Psoas muscle (tissue), 8 donors: ENCODE data around the gene HAPLN2. TPM values are rescaled to one million over a fixed set of nuclear protein-coding genes. Genes with fewer than 3 reads are reported as not detected.
A peak's percentile ranks its signal among the peaks of the same experiment; 100 is the strongest.
"Not testable (repeated sequence)": the region's sequence is repeated elsewhere in the genome, so short reads cannot be mapped to it uniquely, and the experiment has no call there.

ENCODE experiments used
- ATAC-seq, 4 donors: fragments of 200-7000 bp; cut with Tn5 transposase; one replicate each; pipeline ENCODE4 v1.9.1; 2020; ENCODE audit warnings: moderate library complexity in 3 of 4, mild to moderate bottlenecking in 2 of 4
- DNase-seq, 2 donors: peaks; one replicate each; pipeline ENCODE4 v3.0.0-alpha.2; 2020
- H3K27ac ChIP-seq: fragments of 200-600 bp; one replicate; pipeline ENCODE4 v1.8.0; 2022
- H3K27me3 ChIP-seq, 3 donors: fragments of 200-600 bp in 1 of 3; one replicate each; pipeline versions ENCODE4 v1.6.1 to v1.8.0; 2013 to 2022; ENCODE audit warnings: low read length in 2 of 3, mild to moderate bottlenecking in 2 of 3, moderate library complexity in 1 of 3; ENCODE audit not compliant: insufficient read depth in 3 of 3
- H3K36me3 ChIP-seq, 2 donors: fragments of 200-600 bp in 1 of 2; one replicate each; pipeline versions ENCODE4 v1.6.1 to v1.8.0; 2013 to 2022; ENCODE audit warnings: low read depth in 1 of 2, mild to moderate bottlenecking in 1 of 2, moderate library complexity in 1 of 2; ENCODE audit not compliant: insufficient read depth in 1 of 2
- H3K4me1 ChIP-seq: fragments of 200-600 bp; one replicate; pipeline ENCODE4 v1.8.0; 2022
- H3K4me3 ChIP-seq: fragments of 200-600 bp; one replicate; pipeline ENCODE4 v1.8.0; 2022; ENCODE audit warnings: mild to moderate bottlenecking
- H3K9me3 ChIP-seq: fragments of 200-600 bp; one replicate; pipeline ENCODE4 v1.8.0; 2022
- WGBS, 3 donors: extraction: QIAGEN DNeasy Blood & Tissue Kit; methylation state at CpG; one replicate each; pipeline versions ENCODE4 v1.1.6 to v1.1.7; 2013; 5-methylcytosine and 5-hydroxymethylcytosine counted together
- intact Hi-C, 2 donors: fragments of 100-400 bp; cut with DNase I; formaldehyde crosslinking; loops; one replicate each; pipeline versions ENCODE4 v1.11.0 to v1.14.2; 2022
- polyA plus RNA-seq, 3 donors: library from polyadenylated mRNA; stranded (reverse); fragments of 200-250 nt; gene quantifications; one replicate each; pipeline ENCODE4 v1.2.3, GENCODE V29; 2013
- total RNA-seq, 4 donors: library from RNA; stranded (reverse); fragmentation: NEBNext Ultra II Directional in 2 of 4; extraction: Animal tissue kit (Norgen Biotek cat#: 25700) in 2 of 4; gene quantifications; one replicate each; pipeline versions ENCODE4 v1.2.1 to v1.2.4, GENCODE V29; 2021 to 2023
- TF ChIP-seq, protein P1 (sequence below): fragments of 200-600 bp; IDR thresholded peaks from one replicate; pipeline ENCODE4 v1.8.0; 2022; ENCODE audit warnings: antibody characterized with exemption
- donor health status: healthy with polysubstance abuse.
- donor health status: DM: no; HTN: no; CAD: no; lungs with moderate emphysema.
- donor health status: Bipolar disorder and iron deficiency.
- donor health status: healthy.
- donor health status: DM: yes; HTN: yes; CAD: no.
- donor health status: DM: no; HTN: no; CAD: no.
- donor health status: DM: no; HTN: no; CAD: no.
- donor health status: DM: yes; HTN: yes; CAD: no.

Gene HAPLN2
- total and polyA plus RNA-seq, 7 donors: 0.28 to 2.2 (median 0.61) TPM

DNA sequence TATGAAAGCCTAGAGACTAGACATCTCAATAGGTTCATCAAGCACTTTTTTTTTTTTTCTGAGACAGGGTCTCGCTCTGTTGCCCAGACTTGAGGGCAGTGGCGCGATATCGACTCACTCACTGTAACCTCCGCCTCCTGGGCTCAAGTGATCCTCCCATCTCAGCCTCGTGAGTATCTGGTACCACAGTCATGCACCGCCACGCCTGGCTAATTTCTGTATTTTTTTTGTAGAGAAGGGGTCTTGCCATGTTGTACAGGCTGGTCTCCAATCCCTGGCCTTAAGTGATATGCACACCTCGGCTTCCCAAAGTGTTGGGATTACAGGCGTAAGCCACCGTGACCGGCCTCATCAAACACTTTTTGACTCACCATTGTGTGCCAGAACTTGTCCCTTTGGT, 17.3 kb upstream of the HAPLN2 start:
- WGBS, 3 donors: 57 to 73% (median 59%) methylated on average over 12 of the region's 12 CpGs
- Histone ChIP-seq H3K4me3 (peak overlapping the region; percentile 95), H3K9me3 (no peaks in the 10 kb centered on the region), H3K27ac (peak overlapping the region; percentile 92), H3K4me1 (peaks cover 19% of the 10 kb centered on the region), H3K27me3 (no peaks in the 10 kb centered on the region), H3K36me3 (peaks cover 2 to 23% of the 10 kb centered on the region in 2 donors)
- TF ChIP-seq, protein P1, sequence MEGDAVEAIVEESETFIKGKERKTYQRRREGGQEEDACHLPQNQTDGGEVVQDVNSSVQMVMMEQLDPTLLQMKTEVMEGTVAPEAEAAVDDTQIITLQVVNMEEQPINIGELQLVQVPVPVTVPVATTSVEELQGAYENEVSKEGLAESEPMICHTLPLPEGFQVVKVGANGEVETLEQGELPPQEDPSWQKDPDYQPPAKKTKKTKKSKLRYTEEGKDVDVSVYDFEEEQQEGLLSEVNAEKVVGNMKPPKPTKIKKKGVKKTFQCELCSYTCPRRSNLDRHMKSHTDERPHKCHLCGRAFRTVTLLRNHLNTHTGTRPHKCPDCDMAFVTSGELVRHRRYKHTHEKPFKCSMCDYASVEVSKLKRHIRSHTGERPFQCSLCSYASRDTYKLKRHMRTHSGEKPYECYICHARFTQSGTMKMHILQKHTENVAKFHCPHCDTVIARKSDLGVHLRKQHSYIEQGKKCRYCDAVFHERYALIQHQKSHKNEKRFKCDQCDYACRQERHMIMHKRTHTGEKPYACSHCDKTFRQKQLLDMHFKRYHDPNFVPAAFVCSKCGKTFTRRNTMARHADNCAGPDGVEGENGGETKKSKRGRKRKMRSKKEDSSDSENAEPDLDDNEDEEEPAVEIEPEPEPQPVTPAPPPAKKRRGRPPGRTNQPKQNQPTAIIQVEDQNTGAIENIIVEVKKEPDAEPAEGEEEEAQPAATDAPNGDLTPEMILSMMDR: no peak
- no peak for DNase-seq
- intact Hi-C loops: loop anchor here in 1 of 2 donors (5.0 kb wide), 1 partner anchor 150 kb away; no protein-coding TSS in a partner anchor
- ATAC-seq: peak in 3 of 4 donors; percentile 3 to 16 (median 12)

DNA sequence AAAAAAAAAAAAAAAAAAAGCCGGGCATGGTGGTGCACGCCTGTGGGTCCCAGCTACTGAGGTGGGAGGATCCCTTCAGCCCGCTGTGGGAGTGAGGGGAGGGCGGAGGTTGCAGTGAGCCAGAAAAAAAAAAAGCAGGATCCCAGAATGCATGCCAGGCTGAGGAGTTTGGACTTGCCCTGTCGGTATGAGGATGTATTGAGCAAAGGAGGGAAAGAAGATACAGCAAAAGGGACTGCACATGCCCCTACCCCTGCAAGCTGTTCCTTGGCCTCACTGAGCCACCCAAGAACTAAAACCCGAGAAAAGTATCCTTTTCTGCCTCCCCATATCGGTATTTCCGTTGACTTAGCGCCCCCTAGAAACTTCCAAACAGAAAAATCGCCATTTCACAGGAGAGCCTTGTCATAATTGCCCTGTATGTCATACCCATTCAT, 16.6 kb upstream of the HAPLN2 start:
- Histone ChIP-seq H3K36me3 (peaks cover 0 to 16% of the 10 kb centered on the region in 2 donors), H3K4me1 (peaks cover 19% of the 10 kb centered on the region), H3K4me3 (no peak overlapping the region), H3K27ac (no peak overlapping the region), H3K27me3 (no peaks in the 10 kb centered on the region), H3K9me3 (no peaks in the 10 kb centered on the region)
- ATAC-seq (no peak), DNase-seq (no peak)
- TF ChIP-seq, protein P1: no peak
- WGBS, 3 donors: 40 to 41% (median 41%) methylated on average over 9 to 10 of the region's 10 CpGs
- intact Hi-C loops: loop anchor here in 1 of 2 donors (5.0 kb wide), 1 partner anchor 150 kb away; no protein-coding TSS in a partner anchor

DNA sequence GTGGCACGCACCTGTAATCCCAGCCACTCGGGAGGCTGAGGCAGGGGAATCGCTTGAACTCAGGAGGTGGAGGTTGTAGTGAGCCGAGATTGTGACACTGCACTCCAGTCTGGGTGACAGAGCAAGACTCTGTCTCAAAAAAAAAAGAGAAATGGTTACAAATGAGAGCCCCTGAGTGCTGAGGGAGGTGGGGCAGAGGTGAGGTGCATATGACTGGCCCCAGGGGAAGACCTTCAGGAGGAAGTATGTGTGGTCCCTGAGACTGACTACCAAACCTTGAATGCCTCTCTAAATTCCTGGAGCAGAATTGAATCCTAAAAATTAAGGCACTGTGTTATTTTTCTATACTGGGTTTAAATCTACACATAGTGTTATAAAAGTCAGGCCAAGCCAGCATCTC, 11.9 kb upstream of the HAPLN2 start:
- H3K4me1 ChIP-seq, H3K9me3 ChIP-seq, ATAC-seq, H3K36me3 ChIP-seq, DNase-seq, H3K4me3 ChIP-seq, H3K27me3 ChIP-seq, H3K27ac ChIP-seq: not testable (repeated sequence)
- intact Hi-C loops: loop anchor here in 1 of 2 donors (5.0 kb wide), 1 partner anchor 220 kb away; no protein-coding TSS in a partner anchor
- 79 to 89% (median 82%) methylated on average over 4 of the region's 4 CpGs for WGBS, 3 donors

DNA sequence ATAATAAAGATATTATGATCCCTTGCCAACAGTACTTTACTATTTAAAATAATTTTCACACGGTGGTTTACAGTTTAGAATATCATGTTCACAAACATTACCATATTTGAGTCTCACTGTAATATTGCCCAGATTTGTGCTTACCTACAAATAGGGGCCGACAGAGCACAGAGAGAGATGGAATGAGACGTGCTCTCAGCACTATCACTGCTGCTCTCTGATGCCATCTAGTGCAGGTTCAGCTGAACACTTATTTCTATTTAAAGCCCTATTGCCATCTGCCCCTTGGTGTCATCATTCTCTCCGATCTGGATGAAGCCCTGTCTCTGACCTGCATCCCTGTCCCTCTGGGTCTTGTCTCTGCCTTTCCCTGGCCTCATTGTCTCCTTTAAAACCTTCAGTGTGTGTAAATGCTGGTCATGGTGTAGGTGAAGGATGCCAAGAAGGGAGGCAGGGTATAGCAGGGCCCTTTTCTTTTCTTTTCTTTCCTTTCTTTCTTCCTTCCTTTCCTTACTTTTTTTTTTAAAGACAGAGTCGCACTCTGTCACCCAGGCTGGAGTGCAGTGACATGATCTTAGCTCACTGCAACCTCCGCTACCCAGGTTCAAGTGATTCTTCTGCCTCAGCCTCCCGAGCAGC, 11.1 kb upstream of the HAPLN2 start:
- intact Hi-C loops: loop anchor here in 1 of 2 donors (2.0 to 5.0 kb wide), 2 partner anchors 151 to 221 kb away; no protein-coding TSS in a partner anchor

DNA sequence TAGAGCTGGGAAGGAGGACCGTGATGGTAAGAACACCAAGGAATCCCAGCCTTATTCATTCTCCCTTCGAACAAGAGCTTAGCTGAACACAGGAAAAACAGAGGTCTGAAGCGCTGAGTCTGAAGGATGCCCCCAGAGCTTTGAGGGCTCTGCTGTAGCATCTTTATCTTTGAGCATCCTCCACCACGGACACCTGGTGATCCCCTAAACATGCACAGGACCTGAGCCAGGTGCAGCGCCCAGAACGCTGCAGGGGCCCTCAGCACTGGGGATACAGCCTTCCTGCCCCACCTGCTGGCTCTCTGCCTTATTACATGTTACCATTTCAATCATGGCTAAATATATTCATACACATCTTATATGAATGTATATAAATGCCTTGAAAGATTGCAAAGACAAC, 10.2 kb upstream of the HAPLN2 start:
- intact Hi-C loops: loop anchor here in 1 of 2 donors (2.0 to 5.0 kb wide), 2 partner anchors 152 to 222 kb away; no protein-coding TSS in a partner anchor
- Histone ChIP-seq H3K36me3 (no peaks in the 10 kb centered on the region), H3K9me3 (no peaks in the 10 kb centered on the region), H3K27ac (no peak overlapping the region), H3K4me3 (no peak overlapping the region), H3K27me3 (no peaks in the 10 kb centered on the region), H3K4me1 (no peaks in the 10 kb centered on the region)
- DNase-seq: no peak
- no peak for ATAC-seq
- WGBS, 3 donors: 32 to 44% (median 43%) methylated on average over 6 of the region's 6 CpGs
- TF ChIP-seq, protein P1: peak; percentile 18

More for the DNA sequence above, 11.1 kb upstream of the HAPLN2 start:
- H3K4me3 ChIP-seq: no peak overlapping the region
- WGBS, 3 donors: 27 to 32% (median 30%) methylated on average over 7 of the region's 7 CpGs
- no peaks in the 10 kb centered on the region for H3K36me3 ChIP-seq
- H3K9me3 ChIP-seq: no peaks in the 10 kb centered on the region
- H3K27me3 ChIP-seq: no peaks in the 10 kb centered on the region
- no peak overlapping the region for H3K27ac ChIP-seq
- no peaks in the 10 kb centered on the region for H3K4me1 ChIP-seq
- ATAC-seq: peak; percentile 98 to 100 (median 99)
- TF ChIP-seq, protein P1: peak; percentile 81
- DNase-seq: no peak

DNA sequence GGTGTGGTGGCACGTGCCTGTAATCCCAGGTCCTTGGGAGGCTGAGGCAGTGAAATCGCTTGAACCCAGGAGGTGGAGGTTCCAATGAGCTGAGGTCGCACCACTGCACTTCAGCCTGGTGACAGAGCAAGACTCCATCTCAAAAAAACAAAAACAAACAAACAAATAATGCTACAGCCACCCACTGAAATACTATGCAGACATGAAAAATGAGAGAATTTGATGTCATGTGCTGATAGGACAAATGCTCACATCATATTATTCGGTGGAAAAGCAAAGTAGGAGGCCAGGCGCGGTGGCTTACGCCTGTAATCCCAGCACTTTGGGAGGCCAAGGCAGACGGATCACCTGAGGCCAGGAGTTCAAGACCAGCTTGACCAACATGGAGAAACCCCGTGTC, 9.1 kb upstream of the HAPLN2 start:
- WGBS, 3 donors: 88 to 89% (median 88%) methylated on average over 9 of the region's 9 CpGs
- H3K27ac ChIP-seq, H3K9me3 ChIP-seq, DNase-seq, H3K4me1 ChIP-seq, H3K27me3 ChIP-seq, H3K36me3 ChIP-seq, H3K4me3 ChIP-seq, ATAC-seq: not testable (repeated sequence)
- intact Hi-C loops: loop anchor here in 1 of 2 donors (5.0 kb wide), 1 partner anchor 33 kb away; the partner anchor contains the start of gene TTC24
